ENCODE measurements around the gene MRTFA. TPM values are rescaled to one million over a fixed set of nuclear protein-coding genes. Genes with fewer than 3 reads are reported as not detected.
A peak's percentile ranks its signal among the peaks of the same experiment; 100 is the strongest.

MRTFA gene
- total RNA-seq, 6 donors from 2014 or later, result 47.9 to 178 (median 61.3) TPM

DNA sequence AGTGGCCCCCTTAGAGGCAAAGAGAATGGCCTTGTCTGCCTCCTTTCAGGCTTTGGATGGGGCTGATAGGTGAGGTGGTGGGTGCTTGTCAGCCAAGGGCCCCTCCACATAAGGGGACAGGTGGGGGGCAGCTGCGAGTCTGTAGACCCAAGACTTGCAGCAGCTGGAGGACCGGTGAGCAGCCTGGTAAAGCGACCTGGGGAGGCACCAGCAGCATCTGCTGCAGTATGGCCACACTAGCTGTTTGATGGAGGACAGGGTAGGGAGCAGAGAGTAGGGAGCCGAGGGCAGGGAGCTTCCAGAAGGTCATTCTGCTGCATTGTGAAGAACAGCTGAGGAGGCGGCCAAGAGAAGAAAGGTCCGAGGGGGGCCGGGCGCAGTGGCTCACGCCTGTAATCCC, 16.8 kb upstream of the MRTFA start:
- H3K36me3 ChIP-seq, result no peaks in the 10 kb centered on the region
- TF ChIP-seq, protein P1, sequence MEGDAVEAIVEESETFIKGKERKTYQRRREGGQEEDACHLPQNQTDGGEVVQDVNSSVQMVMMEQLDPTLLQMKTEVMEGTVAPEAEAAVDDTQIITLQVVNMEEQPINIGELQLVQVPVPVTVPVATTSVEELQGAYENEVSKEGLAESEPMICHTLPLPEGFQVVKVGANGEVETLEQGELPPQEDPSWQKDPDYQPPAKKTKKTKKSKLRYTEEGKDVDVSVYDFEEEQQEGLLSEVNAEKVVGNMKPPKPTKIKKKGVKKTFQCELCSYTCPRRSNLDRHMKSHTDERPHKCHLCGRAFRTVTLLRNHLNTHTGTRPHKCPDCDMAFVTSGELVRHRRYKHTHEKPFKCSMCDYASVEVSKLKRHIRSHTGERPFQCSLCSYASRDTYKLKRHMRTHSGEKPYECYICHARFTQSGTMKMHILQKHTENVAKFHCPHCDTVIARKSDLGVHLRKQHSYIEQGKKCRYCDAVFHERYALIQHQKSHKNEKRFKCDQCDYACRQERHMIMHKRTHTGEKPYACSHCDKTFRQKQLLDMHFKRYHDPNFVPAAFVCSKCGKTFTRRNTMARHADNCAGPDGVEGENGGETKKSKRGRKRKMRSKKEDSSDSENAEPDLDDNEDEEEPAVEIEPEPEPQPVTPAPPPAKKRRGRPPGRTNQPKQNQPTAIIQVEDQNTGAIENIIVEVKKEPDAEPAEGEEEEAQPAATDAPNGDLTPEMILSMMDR (IDR thresholded peaks at IDR 0.05), result no peak
- TF ChIP-seq EP300 (IDR thresholded peaks at IDR 0.05) (no peak), POLR2A (IDR thresholded peaks at IDR 0.05) (no peak), POLR2AphosphoS5 (IDR thresholded peaks at IDR 0.05) (no peak)
- DNase-seq (peak in 1 of 2 donors; percentile 60), ATAC-seq (ENCODE audit: low FRiP score in 2 of 2) (no peak)
- 96 to 97% methylated on average over 8 to 9 of the region's 9 CpGs for WGBS, 2 donors
- H3K27ac ChIP-seq, result peak overlapping the region in 1 of 4 donors; percentile 72
- peaks cover 6 to 9% (median 8%) of the 10 kb centered on the region in 4 donors for H3K4me1 ChIP-seq
- H3K9me3 ChIP-seq, result no peaks in the 10 kb centered on the region
- no peaks in the 10 kb centered on the region for H3K27me3 ChIP-seq
- no peak overlapping the region for H3K4me3 ChIP-seq

DNA sequence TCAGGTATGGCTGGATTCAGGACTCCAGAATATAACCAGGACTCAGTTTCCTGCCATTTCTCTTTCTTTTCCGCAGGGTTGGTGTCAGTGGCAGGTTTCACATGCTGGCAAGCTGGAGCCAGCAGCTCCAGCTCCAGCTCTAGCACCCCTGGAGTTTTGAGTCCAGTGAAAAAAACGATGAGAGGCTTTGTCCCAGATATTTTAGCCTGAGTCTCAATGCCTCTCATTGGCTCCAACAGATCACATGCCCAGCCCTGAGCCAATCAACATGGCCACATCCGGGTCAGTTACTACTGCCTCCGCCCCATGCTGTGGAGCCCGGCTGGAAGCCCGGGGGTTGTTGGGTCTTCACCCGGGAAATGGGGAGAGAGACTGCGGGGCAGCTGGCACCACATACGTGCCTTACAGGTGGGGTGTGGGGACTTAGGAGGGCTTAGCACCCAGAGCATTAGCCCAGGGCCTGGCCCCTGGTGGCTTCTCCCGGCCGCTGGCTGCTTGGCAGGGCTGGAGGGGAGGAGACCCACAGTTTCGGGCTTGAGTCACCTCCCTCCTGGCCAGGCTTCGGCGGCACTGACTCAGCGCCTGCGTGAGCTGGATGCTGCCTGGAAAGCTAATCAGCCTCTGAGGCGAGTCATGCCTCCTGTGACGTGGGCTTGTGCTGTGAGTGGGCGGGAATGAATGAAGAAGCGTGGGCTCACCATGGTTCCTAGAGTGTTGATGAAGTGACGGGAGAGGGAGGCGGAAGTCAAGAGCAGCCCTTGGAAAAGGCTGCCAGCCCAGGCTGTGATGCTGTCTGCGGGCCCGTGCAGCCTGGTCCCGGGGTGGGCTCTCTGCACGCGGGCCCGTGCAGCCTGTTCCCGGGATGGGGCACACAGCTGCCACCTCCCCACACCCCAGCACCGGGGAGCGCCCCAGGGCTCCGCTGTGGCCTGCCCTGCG, 15.3 kb upstream of the MRTFA start:
- TF ChIP-seq POLR2A (IDR thresholded peaks at IDR 0.05), result peak in 3 of 4 donors; percentile 44 to 83 (median 73)
- TF ChIP-seq, protein P1 (IDR thresholded peaks at IDR 0.05), result no peak
- TF ChIP-seq POLR2AphosphoS5 (IDR thresholded peaks at IDR 0.05), result peak; percentile 64 to 84
- peak in 1 of 4 donors; percentile 54 for TF ChIP-seq EP300 (IDR thresholded peaks at IDR 0.05)
- Histone ChIP-seq H3K4me1 (peaks cover 6 to 9% (median 8%) of the 10 kb centered on the region in 4 donors), H3K36me3 (no peaks in the 10 kb centered on the region), H3K9me3 (no peaks in the 10 kb centered on the region), H3K27me3 (no peaks in the 10 kb centered on the region), H3K4me3 (peak overlapping the region in 3 of 4 donors; percentile 44 to 53 (median 50)), H3K27ac (peak overlapping the region; percentile 84 to 96 (median 90))
- ATAC-seq (ENCODE audit: low FRiP score in 2 of 2) (peak; percentile 95 to 98), DNase-seq (peak; percentile 93)
- 52 to 54% methylated on average over 23 to 30 of the region's 33 CpGs for WGBS, 2 donors

DNA sequence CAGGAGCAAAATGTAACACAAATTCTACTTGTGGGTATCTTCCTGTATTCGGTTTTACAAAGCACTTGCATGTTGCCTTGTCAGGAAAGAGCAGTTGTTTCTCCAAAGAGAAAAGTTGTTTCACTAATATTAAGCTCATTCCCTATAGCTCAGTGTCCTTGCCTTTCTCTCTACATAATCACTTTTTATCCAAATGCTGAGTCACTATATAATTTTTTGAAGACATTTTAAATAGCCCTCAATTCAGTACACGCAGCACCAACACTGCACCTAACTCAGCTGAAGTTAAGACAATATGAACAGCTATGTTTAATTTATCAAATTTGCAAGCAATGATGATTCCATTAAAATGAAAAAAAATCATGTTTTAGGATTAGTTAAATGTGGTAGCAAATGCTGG, 14.5 kb upstream of the MRTFA start:
- H3K4me1 ChIP-seq, result peaks cover 7 to 16% (median 11%) of the 10 kb centered on the region in 4 donors
- H3K36me3 ChIP-seq, result no peaks in the 10 kb centered on the region
- H3K4me3 ChIP-seq, result peak overlapping the region in 1 of 4 donors; percentile 53
- WGBS, 2 donors, result 74 to 75% methylated on average over 2 of the region's 2 CpGs
- H3K27me3 ChIP-seq, result no peaks in the 10 kb centered on the region
- DNase-seq (no peak), ATAC-seq (ENCODE audit: low FRiP score in 2 of 2) (no peak)
- peak overlapping the region; percentile 84 to 96 (median 90) for H3K27ac ChIP-seq
- TF ChIP-seq POLR2A (IDR thresholded peaks at IDR 0.05) (no peak), EP300 (IDR thresholded peaks at IDR 0.05) (no peak), POLR2AphosphoS5 (IDR thresholded peaks at IDR 0.05) (no peak)
- TF ChIP-seq, protein P1 (IDR thresholded peaks at IDR 0.05), result no peak
- H3K9me3 ChIP-seq, result no peaks in the 10 kb centered on the region

DNA sequence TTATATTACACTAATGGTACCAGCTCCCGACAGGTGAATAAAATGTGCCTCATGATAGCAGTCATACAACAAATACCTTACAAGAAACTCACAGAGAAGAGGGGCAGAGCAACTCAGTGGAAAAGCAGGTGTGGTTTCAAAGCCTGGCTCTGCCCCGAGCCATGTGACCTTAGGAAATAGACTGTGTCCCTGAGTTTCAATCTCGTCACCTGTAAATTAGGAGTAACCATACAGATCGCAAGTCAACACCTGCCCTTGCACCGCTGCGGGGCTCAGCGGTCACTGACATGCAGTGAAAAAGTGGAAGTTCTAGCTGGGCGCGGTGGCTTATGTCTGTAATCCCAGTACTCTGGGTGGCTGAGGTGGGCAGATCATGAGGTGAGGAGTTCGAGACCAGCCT, 11.9 kb upstream of the MRTFA start:
- H3K4me1 ChIP-seq, result peaks cover 9 to 20% (median 13%) of the 10 kb centered on the region in 4 donors
- no peak for ATAC-seq (ENCODE audit: low FRiP score in 2 of 2)
- H3K27ac ChIP-seq, result no peak overlapping the region
- H3K9me3 ChIP-seq, result no peaks in the 10 kb centered on the region
- DNase-seq, result no peak
- H3K4me3 ChIP-seq, result no peak overlapping the region
- H3K36me3 ChIP-seq, result no peaks in the 10 kb centered on the region
- TF ChIP-seq EP300 (IDR thresholded peaks at IDR 0.05), result no peak
- TF ChIP-seq POLR2AphosphoS5 (IDR thresholded peaks at IDR 0.05), result no peak
- TF ChIP-seq, protein P1 (IDR thresholded peaks at IDR 0.05), result no peak
- TF ChIP-seq POLR2A (IDR thresholded peaks at IDR 0.05), result no peak
- 86 to 97% methylated on average over 10 of the region's 10 CpGs for WGBS, 2 donors
- no peaks in the 10 kb centered on the region for H3K27me3 ChIP-seq
